HepG2 (cell line): ENCODE results near the gene USP35. TPM values are rescaled to one million over a fixed set of nuclear protein-coding genes. Genes with fewer than 3 reads are reported as not detected.

ENCODE experiments used
- MTA1 ChIP-seq: sonication (generic); formaldehyde crosslinking; IDR thresholded peaks from 2 replicates; pipeline ENCODE4 v1.4.0; 2020; ENCODE audit warnings: missing genetic modification reagents, mild to moderate bottlenecking, borderline replicate concordance
- MXI1 ChIP-seq: IDR thresholded peaks from 3 replicates; pipeline ENCODE4 v1.6.1; 2012; ENCODE audit warnings: low read depth, low read length, inconsistent platforms, borderline replicate concordance
- NCOR1 ChIP-seq: fragments of 200-600 bp; sonication (generic); IDR thresholded peaks from 2 replicates; pipeline ENCODE4 v1.7.0; 2017; ENCODE audit warnings: antibody characterized with exemption, low read length, borderline replicate concordance
- RFX5 ChIP-seq: IDR thresholded peaks from 2 replicates; pipeline ENCODE4 v1.6.1; 2011; ENCODE audit warnings: low read depth, low read length, improper control_type of control experiment
- STAT5B ChIP-seq: sonication (generic); formaldehyde crosslinking; IDR thresholded peaks from 2 replicates; pipeline ENCODE4 v1.4.0; 2020; ENCODE audit warnings: missing genetic modification reagents
- TCF12 ChIP-seq, 2 experiments: fragments of 450-650 bp in 1 of 2; sonication (generic) in 1 of 2; formaldehyde crosslinking in 1 of 2; IDR thresholded peaks; 2 replicates each; pipeline versions ENCODE4 v1.6.1 to v1.8.0; 2017 to 2022; ENCODE audit warnings: antibody characterized with exemption in 1 of 2, mild to moderate bottlenecking in 1 of 2, missing genetic modification reagents in 1 of 2, moderate library complexity in 1 of 2
- ZBTB20 ChIP-seq: sonication (generic); formaldehyde crosslinking; IDR thresholded peaks from 2 replicates; pipeline ENCODE4 v1.8.1; 2023; ENCODE audit warnings: missing genetic modification reagents, low read depth, mild to moderate bottlenecking, borderline replicate concordance
- polyA plus RNA-seq, 8 experiments: library from polyadenylated mRNA; depleted of rRNA in 3 of 8; stranded (reverse) in 7 of 8; unstranded in 1 of 8; fragments of >200 nt; fragmentation: Illumina TruSeq in 4 of 8; extraction: Trizol in 4 of 8; gene quantifications; 2 replicates each; pipeline versions ENCODE4 v1.2.1 to v1.2.3, GENCODE V29; 2011 to 2016; ENCODE audit warnings: low read depth in 4 of 8, missing spikeins in 1 of 8, mixed read lengths in 1 of 8; ENCODE audit not compliant: insufficient read depth in 1 of 8
- total RNA-seq, 5 experiments: library from RNA; depleted of rRNA; stranded (reverse); fragments of >200 nt; fragmentation: Illumina TruSeq; extraction: Trizol; gene quantifications; 2 replicates each; pipeline ENCODE4 v1.2.3, GENCODE V29; 2016; ENCODE audit warnings: low read depth in 1 of 5
- TF ChIP-seq, protein P1 (sequence below): conservative IDR thresholded peaks from 2 replicates; pipeline ENCODE4 v1.6.1; 2018; ENCODE audit warnings: missing genetic modification reagents
- TF ChIP-seq, protein P2 (sequence below): sonication (generic); formaldehyde crosslinking; IDR thresholded peaks from 2 replicates; pipeline ENCODE4 v1.4.0; 2020; ENCODE audit warnings: mild to moderate bottlenecking, missing genetic modification reagents
- TF ChIP-seq, protein P3 (sequence below): fragments of 450-650 bp; IDR thresholded peaks from 2 replicates; pipeline ENCODE4 v1.6.1; 2016
- TF ChIP-seq, protein P4 (sequence below): sonication (generic); formaldehyde crosslinking; IDR thresholded peaks from 2 replicates; pipeline ENCODE4 v1.5.1; 2020; ENCODE audit warnings: missing genetic modification reagents, mild to moderate bottlenecking, borderline replicate concordance
- TF ChIP-seq, protein P5 (sequence below): sonication (generic); formaldehyde crosslinking; IDR thresholded peaks from 2 replicates; pipeline ENCODE4 v1.4.0; 2020; ENCODE audit warnings: missing genetic modification reagents
- TF ChIP-seq, protein P6 (sequence below): sonication (generic); formaldehyde crosslinking; conservative IDR thresholded peaks from 2 replicates; pipeline ENCODE4 v1.4.0; 2020; ENCODE audit warnings: missing genetic modification reagents

The USP35 gene
- total and polyA plus RNA-seq, 2 of the 13 experiments (the other 11 are each of a cell fraction or from before 2014, with no cell fraction given) = 4.6 to 7.7 TPM

DNA sequence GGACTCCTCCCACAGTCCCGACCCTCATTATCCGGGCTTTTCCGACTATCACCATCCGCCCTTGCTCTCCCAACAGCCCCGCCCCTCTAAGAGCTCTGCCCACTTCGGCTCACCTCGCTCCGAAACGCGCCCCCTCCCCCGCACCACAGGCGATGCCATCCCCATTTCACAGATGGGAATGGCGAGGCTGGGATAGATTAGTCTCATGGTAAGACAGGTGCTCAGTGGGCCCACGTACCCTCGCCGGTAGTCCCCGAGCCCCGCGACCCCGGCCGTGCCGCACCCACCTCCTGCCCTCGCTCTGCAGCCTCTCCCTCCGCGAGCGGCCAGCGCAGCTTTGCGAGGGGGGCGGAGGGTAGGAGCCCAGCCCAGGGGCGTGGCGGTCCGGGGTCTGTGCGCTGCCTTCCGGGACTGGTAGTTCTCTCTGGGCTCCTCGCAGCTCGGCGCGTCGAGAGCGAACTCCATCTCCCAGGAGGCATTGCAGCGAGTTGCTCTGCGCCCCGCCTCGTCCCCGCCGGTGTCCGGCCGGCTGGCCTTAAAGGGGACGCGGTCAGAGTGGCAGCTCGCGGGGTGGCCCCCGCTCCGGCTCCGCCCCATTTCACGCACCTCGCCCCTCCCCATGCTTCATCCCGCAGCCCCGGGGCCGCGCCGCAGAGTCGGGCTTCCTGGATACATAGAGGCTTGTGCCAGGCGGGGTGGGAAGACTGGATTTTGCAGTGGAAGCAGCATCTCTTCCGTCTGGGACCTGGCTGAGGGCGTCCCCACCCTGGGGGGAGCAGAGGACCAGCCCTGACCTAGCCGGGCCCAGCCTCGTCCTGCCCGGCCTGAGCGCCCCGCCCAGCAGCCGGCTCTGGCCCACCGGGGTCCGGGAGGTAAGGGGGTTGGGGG is at the start of gene USP35, which contains the start of gene KCTD21 (continued):
- TF ChIP-seq, protein P1, sequence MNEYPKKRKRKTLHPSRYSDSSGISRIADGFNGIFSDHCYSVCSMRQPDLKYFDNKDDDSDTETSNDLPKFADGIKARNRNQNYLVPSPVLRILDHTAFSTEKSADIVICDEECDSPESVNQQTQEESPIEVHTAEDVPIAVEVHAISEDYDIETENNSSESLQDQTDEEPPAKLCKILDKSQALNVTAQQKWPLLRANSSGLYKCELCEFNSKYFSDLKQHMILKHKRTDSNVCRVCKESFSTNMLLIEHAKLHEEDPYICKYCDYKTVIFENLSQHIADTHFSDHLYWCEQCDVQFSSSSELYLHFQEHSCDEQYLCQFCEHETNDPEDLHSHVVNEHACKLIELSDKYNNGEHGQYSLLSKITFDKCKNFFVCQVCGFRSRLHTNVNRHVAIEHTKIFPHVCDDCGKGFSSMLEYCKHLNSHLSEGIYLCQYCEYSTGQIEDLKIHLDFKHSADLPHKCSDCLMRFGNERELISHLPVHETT (CRISPR knock-in tag) = no peak
- TF ChIP-seq TCF12 (IDR thresholded peaks at IDR 0.05) = no peak
- TF ChIP-seq TCF12 (CRISPR knock-in tag; IDR thresholded peaks at IDR 0.05) = 0 out of 2 replicates have a peak, but pooled peaks have one; percentile 48
- TF ChIP-seq, protein P2, sequence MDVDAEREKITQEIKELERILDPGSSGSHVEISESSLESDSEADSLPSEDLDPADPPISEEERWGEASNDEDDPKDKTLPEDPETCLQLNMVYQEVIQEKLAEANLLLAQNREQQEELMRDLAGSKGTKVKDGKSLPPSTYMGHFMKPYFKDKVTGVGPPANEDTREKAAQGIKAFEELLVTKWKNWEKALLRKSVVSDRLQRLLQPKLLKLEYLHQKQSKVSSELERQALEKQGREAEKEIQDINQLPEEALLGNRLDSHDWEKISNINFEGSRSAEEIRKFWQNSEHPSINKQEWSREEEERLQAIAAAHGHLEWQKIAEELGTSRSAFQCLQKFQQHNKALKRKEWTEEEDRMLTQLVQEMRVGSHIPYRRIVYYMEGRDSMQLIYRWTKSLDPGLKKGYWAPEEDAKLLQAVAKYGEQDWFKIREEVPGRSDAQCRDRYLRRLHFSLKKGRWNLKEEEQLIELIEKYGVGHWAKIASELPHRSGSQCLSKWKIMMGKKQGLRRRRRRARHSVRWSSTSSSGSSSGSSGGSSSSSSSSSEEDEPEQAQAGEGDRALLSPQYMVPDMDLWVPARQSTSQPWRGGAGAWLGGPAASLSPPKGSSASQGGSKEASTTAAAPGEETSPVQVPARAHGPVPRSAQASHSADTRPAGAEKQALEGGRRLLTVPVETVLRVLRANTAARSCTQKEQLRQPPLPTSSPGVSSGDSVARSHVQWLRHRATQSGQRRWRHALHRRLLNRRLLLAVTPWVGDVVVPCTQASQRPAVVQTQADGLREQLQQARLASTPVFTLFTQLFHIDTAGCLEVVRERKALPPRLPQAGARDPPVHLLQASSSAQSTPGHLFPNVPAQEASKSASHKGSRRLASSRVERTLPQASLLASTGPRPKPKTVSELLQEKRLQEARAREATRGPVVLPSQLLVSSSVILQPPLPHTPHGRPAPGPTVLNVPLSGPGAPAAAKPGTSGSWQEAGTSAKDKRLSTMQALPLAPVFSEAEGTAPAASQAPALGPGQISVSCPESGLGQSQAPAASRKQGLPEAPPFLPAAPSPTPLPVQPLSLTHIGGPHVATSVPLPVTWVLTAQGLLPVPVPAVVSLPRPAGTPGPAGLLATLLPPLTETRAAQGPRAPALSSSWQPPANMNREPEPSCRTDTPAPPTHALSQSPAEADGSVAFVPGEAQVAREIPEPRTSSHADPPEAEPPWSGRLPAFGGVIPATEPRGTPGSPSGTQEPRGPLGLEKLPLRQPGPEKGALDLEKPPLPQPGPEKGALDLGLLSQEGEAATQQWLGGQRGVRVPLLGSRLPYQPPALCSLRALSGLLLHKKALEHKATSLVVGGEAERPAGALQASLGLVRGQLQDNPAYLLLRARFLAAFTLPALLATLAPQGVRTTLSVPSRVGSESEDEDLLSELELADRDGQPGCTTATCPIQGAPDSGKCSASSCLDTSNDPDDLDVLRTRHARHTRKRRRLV = 0 out of 2 replicates have a peak, but pooled peaks have one; percentile 70
- TF ChIP-seq STAT5B (CRISPR knock-in tag) = 0 out of 2 replicates have a peak, but pooled peaks have one; percentile 11
- peak; percentile 70; the same call in 1 of the 2 replicates for TF ChIP-seq NCOR1
- TF ChIP-seq, protein P3, sequence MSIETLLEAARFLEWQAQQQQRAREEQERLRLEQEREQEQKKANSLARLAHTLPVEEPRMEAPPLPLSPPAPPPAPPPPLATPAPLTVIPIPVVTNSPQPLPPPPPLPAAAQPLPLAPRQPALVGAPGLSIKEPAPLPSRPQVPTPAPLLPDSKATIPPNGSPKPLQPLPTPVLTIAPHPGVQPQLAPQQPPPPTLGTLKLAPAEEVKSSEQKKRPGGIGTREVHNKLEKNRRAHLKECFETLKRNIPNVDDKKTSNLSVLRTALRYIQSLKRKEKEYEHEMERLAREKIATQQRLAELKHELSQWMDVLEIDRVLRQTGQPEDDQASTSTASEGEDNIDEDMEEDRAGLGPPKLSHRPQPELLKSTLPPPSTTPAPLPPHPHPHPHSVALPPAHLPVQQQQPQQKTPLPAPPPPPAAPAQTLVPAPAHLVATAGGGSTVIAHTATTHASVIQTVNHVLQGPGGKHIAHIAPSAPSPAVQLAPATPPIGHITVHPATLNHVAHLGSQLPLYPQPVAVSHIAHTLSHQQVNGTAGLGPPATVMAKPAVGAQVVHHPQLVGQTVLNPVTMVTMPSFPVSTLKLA = no peak
- TF ChIP-seq MXI1 = peak; percentile 88; the same call in 2 of the 3 replicates
- TF ChIP-seq ZBTB20 (CRISPR knock-in tag) = peak; percentile 90; the same call in 1 of the 2 replicates
- TF ChIP-seq, protein P4, sequence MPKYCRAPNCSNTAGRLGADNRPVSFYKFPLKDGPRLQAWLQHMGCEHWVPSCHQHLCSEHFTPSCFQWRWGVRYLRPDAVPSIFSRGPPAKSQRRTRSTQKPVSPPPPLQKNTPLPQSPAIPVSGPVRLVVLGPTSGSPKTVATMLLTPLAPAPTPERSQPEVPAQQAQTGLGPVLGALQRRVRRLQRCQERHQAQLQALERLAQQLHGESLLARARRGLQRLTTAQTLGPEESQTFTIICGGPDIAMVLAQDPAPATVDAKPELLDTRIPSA (CRISPR knock-in tag) = peak; percentile 58; the same call in 1 of the 2 replicates
- TF ChIP-seq, protein P5, sequence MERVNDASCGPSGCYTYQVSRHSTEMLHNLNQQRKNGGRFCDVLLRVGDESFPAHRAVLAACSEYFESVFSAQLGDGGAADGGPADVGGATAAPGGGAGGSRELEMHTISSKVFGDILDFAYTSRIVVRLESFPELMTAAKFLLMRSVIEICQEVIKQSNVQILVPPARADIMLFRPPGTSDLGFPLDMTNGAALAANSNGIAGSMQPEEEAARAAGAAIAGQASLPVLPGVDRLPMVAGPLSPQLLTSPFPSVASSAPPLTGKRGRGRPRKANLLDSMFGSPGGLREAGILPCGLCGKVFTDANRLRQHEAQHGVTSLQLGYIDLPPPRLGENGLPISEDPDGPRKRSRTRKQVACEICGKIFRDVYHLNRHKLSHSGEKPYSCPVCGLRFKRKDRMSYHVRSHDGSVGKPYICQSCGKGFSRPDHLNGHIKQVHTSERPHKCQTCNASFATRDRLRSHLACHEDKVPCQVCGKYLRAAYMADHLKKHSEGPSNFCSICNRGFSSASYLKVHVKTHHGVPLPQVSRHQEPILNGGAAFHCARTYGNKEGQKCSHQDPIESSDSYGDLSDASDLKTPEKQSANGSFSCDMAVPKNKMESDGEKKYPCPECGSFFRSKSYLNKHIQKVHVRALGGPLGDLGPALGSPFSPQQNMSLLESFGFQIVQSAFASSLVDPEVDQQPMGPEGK = peak; percentile 74
- TF ChIP-seq RFX5 = no peak
- TF ChIP-seq MTA1 = peak; percentile 82
- TF ChIP-seq, protein P6, sequence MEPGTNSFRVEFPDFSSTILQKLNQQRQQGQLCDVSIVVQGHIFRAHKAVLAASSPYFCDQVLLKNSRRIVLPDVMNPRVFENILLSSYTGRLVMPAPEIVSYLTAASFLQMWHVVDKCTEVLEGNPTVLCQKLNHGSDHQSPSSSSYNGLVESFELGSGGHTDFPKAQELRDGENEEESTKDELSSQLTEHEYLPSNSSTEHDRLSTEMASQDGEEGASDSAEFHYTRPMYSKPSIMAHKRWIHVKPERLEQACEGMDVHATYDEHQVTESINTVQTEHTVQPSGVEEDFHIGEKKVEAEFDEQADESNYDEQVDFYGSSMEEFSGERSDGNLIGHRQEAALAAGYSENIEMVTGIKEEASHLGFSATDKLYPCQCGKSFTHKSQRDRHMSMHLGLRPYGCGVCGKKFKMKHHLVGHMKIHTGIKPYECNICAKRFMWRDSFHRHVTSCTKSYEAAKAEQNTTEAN (CRISPR knock-in tag) = 0 out of 2 replicates have a peak, but pooled peaks have one; percentile 3
